Right ventricle myocardium superior (tissue), 1 donor: ENCODE data around the gene FHOD3. TPM values are rescaled to one million over a fixed set of nuclear protein-coding genes. Genes with fewer than 3 reads are reported as not detected.
"Not testable (repeated sequence)": the region's sequence is repeated elsewhere in the genome, so short reads cannot be mapped to it uniquely, and the experiment has no call there.

Experiments used
- ATAC-seq: fragments of 200-7000 bp; cut with Tn5 transposase; one replicate; pipeline ENCODE4 v1.9.1; 2020; ENCODE audit warnings: mild to moderate bottlenecking; ENCODE audit not compliant: poor library complexity
- DNase-seq: peaks from one replicate; pipeline ENCODE4 v3.0.0-alpha.2; 2020
- intact Hi-C: fragments of 100-400 bp; cut with DNase I; formaldehyde crosslinking; loops from one replicate; pipeline ENCODE4 v1.11.2; 2022
- total RNA-seq: library from RNA; stranded (reverse); fragmentation: NEBNext Ultra II Directional; extraction: Animal tissue kit (Norgen Biotek cat#: 25700); gene quantifications from one replicate; pipeline ENCODE4 v1.2.1, GENCODE V29; 2021
- donor health status: DM: no; HTN: yes; CAD: no; lungs with severe emphysema.

FHOD3 gene
- total RNA-seq, 1 donor from 2014 or later, result 317 TPM

- DNase-seq (no peak), ATAC-seq (no peak)
- intact Hi-C loops, result no loop called here
Measured at GRCh38 chr18:36706134-36706881, 408.8 kb downstream of the FHOD3 start.

- peak; percentile 49 for ATAC-seq
- DNase-seq, result no peak
- intact Hi-C loops, result no loop called here
Measured at GRCh38 chr18:36708366-36708765, 410.9 kb downstream of the FHOD3 start.

DNA sequence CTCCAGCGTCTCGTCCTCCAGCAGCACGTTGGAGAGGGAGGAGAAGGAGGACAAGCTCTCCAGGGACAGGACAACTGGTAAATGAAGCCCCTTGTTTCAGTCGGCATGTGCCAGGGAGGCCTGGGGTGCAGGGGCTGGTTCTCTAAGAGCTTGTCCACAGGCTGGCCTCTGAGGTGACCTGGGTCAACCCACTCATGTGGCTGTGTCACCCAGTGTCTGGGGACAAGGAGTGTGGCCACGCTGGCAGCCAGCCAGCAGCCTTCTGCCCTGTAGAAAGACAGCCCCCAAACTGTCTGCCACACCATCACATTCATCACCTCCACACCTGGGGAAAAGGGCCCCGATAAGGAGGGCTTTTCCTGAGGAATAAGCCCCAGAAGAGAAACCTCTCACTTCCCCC is 411.8 kb downstream of the FHOD3 start:
- intact Hi-C loops, result no loop called here
- ATAC-seq, result no peak
- DNase-seq, result no peak

- DNase-seq, result no peak
- intact Hi-C loops, result no loop called here
- ATAC-seq, result no peak
Measured at GRCh38 chr18:36711014-36711725, 413.7 kb downstream of the FHOD3 start.

- DNase-seq (no peak), ATAC-seq (peak; percentile 53)
- intact Hi-C loops, result no loop called here
Measured at GRCh38 chr18:36711813-36712444, 414.4 kb downstream of the FHOD3 start.

- ATAC-seq, result no peak
- no peak for DNase-seq
- intact Hi-C loops, result no loop called here
Measured at GRCh38 chr18:36714476-36714875, 417.0 kb downstream of the FHOD3 start.

- DNase-seq (no peak), ATAC-seq (no peak)
- intact Hi-C loops, result no loop called here
Measured at GRCh38 chr18:36717422-36718110, 420.1 kb downstream of the FHOD3 start.

DNA sequence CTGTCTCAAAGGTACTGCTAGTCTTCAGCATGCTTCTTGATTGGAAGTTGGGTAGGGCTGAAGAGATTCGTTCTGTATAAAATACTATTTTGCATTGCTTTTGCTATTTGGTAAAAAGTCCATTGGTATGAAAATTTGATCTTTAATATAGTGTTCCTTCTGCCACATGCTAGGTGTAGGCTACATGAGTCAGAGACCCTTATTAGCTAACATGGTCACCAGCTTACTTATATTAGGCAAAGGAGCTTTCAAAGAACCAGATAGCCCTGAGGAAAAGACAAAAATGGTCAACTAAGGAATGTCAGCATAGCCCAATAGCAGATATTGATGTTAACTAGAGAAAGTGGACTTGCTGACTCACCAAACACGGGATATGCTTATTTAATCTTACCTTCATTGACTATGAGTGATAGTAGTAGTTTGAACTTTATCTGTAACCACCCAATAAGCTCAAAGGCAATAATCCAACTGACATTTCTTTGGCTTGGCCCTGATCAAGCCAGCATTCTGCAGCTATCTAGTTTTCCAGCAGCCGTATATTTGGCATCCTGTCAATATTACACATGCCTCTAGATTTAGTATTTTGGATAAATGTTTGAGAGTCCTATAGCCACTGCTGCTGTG is 421.3 kb downstream of the FHOD3 start:
- intact Hi-C loops, result no loop called here
- peak; percentile 21 for ATAC-seq
- no peak for DNase-seq

DNA sequence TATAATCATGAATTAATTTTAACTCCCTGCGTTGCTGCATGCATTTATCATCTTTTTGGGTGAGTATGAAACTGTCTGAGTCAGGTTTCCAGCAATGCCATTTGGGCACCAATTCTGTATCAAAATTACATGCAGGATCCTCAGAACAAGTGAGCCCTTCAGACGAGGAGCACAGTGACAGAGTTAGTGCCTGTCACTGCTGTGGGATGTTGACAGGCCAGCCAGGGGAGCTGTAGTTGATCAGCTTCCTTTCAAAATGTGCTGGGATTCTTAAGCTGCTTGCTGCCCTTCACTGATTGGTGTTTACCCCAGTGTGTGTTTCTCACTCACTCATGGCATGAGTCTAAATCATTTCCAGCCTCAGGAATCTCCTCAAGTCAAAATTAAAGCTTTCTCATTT is 422.1 kb downstream of the FHOD3 start:
- ATAC-seq, result peak; percentile 46
- DNase-seq, result no peak
- intact Hi-C loops, result no loop called here

DNA sequence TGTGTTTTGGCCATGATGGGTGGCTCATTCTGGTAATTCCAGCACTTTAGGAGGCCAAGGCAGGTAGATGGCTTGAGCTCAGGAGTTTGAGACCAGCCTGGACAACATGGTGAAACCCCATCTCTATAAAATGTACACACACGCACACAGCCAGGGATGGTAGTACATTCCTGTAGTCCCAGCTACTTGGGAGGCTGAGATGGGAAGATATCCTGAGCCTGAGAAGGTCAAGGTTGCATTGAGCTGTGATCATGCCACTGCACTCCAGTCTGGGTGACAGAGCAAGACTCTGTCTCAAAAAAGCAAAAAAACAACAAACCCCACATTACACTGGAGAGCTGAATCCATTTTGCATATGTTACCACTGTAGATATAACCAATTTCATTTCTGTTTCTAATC is 423.8 kb downstream of the FHOD3 start:
- DNase-seq, ATAC-seq, intact Hi-C loops: not testable (repeated sequence)

DNA sequence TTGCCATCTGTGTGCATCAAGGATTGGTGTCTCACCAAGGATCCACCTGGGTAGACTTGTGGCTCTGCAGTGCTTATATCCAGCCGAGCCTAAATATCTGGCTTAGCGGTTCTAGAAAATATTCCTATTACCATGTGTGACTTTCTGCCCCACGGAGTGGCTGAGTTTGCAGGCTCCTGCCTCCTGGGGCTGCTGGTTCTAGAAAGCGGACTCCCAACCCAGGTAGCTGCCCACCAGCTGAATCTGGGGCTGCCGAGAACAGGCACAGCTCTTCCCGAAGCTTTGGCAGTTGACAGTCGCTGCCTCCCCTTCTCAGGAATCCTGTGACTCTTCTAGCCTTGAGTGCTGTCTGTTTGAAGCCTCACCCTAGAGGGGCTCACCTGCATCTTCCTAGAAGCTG is 426.7 kb downstream of the FHOD3 start:
- intact Hi-C loops, result no loop called here
- ATAC-seq, result no peak
- no peak for DNase-seq

GRCh38 chr18:36724591-36725001 is 427.1 kb downstream of the FHOD3 start:
- DNase-seq, result peak; percentile 50
- intact Hi-C loops, result no loop called here
- peak; percentile 30 for ATAC-seq

GRCh38 chr18:36728345-36728744 is 430.8 kb downstream of the FHOD3 start:
- intact Hi-C loops, result no loop called here
- DNase-seq, result no peak
- ATAC-seq, result no peak

GRCh38 chr18:36729197-36729596 is 431.7 kb downstream of the FHOD3 start:
- DNase-seq, result no peak
- ATAC-seq, result no peak
- intact Hi-C loops, result no loop called here

DNA sequence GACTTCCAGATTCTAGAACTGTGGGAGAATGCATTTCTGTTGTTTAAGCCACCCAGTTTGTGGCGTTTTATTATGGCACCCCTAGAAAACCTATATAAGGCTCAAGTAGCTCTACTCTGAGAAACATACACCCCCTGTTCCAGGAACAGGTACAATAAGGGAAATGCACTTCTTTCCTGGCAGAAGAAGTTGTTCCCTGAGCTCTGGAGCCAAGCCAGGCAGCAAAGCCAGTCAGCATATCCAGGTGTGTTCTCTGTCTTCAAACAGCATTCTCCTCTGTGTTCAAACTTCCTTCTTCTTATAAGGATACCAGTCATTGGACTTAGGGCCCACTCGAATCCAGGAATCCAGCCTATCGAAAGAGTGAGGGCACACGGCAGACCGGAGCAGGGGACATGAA is 434.8 kb downstream of the FHOD3 start:
- DNase-seq, result no peak
- intact Hi-C loops, result no loop called here
- ATAC-seq, result no peak

- ATAC-seq, result no peak
- intact Hi-C loops, result no loop called here
- DNase-seq, result no peak
Measured at GRCh38 chr18:36733150-36733549, 435.6 kb downstream of the FHOD3 start.

GRCh38 chr18:36734596-36734995 is 437.1 kb downstream of the FHOD3 start:
- DNase-seq (no peak), ATAC-seq (no peak)
- intact Hi-C loops, result no loop called here

DNA sequence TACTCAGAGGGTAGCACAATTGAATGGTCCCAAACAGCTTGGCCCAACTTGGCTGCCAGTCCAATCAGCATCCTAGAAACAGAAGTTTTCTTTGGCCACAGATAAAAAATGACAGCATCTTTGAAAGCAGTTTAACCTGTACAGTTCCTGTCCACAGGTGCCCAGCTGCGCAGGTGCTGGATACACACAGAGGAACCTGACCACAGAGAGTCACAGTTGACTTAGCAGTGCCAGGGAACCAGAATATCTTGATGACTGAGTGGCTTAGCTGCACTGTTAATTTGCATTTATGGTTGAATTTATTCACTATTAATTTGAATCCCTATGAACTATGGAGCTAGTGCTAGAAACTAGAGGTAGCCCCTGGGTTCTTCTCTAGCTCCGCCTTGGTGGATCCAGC is 437.6 kb downstream of the FHOD3 start:
- intact Hi-C loops, result no loop called here
- ATAC-seq, result no peak
- DNase-seq, result no peak

DNA sequence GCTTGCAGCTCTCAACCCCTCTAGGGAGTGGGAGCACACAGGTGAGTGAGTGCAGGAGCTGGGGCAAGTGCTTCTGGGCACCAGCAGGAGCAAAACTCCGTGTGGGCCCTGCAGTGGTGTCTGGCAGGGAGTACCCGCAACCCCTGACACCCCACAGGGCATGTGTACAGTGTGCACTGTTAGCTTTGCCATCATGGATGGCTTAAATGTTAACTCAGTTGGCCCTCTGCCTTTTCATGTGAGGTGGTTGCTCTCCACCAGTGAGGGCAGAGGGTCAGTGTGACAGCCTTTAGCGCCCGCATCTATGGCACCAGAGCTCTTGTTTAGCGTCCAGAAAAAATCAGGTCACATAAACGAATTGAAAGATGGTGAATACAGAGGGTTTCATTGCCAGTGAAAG is 438.6 kb downstream of the FHOD3 start:
- no peak for DNase-seq
- ATAC-seq, result no peak
- intact Hi-C loops, result no loop called here
